ENCODE measurements around the gene PRR30. TPM values are rescaled to one million over a fixed set of nuclear protein-coding genes. Genes with fewer than 3 reads are reported as not detected.

PRR30 gene
- total RNA-seq, 2 donors from 2014 or later, result not detected

DNA sequence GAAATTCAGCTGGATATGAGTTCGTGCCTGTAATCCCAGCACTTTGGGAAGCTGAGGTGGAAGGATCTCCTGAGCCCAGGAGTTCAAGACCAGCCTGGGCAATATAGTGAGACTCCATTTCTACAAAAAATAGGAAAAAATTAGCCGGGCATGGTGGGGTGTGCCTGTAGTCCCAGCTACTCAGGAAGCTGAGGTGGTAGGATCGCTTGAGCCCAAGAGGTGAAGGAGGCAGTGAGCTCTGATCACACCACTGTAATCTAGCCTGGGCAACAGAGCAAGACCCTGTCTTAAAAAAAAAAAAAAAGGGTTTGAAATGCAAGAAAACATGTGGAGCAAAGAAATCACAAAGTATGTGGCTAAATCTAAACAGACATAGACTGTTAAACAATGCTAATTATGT lies 30.1 kb downstream of the PRR30 start:
- no peaks in the 10 kb centered on the region for H3K9me3 ChIP-seq
- no peak overlapping the region for H3K4me3 ChIP-seq
- no peak for TF ChIP-seq CTCF (IDR thresholded peaks at IDR 0.05)
- no peaks in the 10 kb centered on the region for H3K36me3 ChIP-seq
- DNase-seq (ENCODE audit: low spot score) (no peak), ATAC-seq (ENCODE audit: insufficient number of reproducible peaks, low FRiP score, low read depth) (no peak)
- H3K4me1 ChIP-seq (ENCODE audit: control insufficient read depth in 1 of 2, low read depth in 2 of 2), result no peaks in the 10 kb centered on the region
- no peaks in the 10 kb centered on the region for H3K27me3 ChIP-seq (replicated peaks; ENCODE audit: insufficient read depth)
- H3K27ac ChIP-seq, result no peak overlapping the region

GRCh38 chr2:27108221-27108620 lies 31.0 kb downstream of the PRR30 start:
- no peak for TF ChIP-seq CTCF (IDR thresholded peaks at IDR 0.05)
- H3K36me3 ChIP-seq, result no peaks in the 10 kb centered on the region
- H3K27ac ChIP-seq, result no peak overlapping the region
- no peaks in the 10 kb centered on the region for H3K4me1 ChIP-seq (ENCODE audit: control insufficient read depth in 1 of 2, low read depth in 2 of 2)
- no peaks in the 10 kb centered on the region for H3K27me3 ChIP-seq (replicated peaks; ENCODE audit: insufficient read depth)
- H3K9me3 ChIP-seq, result no peaks in the 10 kb centered on the region
- no peak overlapping the region for H3K4me3 ChIP-seq
- DNase-seq (ENCODE audit: low spot score), result no peak
- no peak for ATAC-seq (ENCODE audit: insufficient number of reproducible peaks, low FRiP score, low read depth)

DNA sequence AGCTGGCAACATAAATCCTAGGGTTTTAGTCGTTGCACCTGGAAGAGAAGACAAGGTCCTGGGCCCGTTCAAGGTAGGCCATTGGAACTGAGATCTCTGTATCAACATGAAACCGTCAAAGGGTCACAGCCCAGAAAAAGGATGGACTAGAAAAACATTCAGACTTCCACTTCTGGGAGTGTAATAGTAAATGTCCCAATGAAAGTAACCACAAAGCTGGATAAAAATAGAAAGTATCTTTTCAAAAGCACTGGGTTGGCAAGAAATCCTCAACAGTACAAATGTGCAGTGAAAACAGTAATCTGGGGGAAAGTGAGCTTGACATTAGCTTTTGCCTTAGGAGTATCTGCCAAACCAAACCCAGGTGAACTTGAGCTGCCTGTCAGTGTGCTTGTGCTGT lies 33.2 kb downstream of the PRR30 start:
- ATAC-seq (ENCODE audit: insufficient number of reproducible peaks, low FRiP score, low read depth) (no peak), DNase-seq (ENCODE audit: low spot score) (no peak)

DNA sequence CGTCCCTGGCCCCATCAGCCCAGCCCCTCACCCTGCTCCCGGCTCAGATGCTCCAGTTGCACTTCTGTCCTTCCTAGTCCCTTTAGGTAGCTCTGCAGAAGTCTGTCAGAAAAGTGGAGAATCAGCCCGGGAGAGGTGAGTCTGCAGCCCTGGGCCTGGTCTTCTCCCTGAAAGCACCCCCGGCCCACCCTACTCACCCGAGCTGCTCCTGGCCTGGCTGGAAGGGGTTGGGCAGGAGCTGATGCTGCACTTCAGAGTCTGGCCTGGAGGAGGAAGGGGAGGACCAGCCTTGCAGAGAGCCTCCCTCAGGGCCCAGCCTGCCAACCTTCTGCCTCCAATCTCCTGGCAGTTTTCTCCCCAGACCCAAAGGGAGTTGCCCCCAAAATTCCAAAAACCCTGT lies 36.9 kb downstream of the PRR30 start:
- no peak for ATAC-seq (ENCODE audit: insufficient number of reproducible peaks, low FRiP score, low read depth)
- no peak for DNase-seq (ENCODE audit: low spot score)

More for the DNA sequence above, 33.2 kb downstream of the PRR30 start:
- Histone ChIP-seq H3K9me3 (no peaks in the 10 kb centered on the region), H3K36me3 (no peaks in the 10 kb centered on the region), H3K27ac (no peak overlapping the region), H3K27me3 (replicated peaks; ENCODE audit: insufficient read depth) (no peaks in the 10 kb centered on the region), H3K4me3 (no peak overlapping the region), H3K4me1 (ENCODE audit: control insufficient read depth in 1 of 2, low read depth in 2 of 2) (no peaks in the 10 kb centered on the region)
- no peak for TF ChIP-seq CTCF (IDR thresholded peaks at IDR 0.05)

GRCh38 chr2:27100036-27100435 lies 39.2 kb downstream of the PRR30 start:
- no peak overlapping the region for H3K4me3 ChIP-seq
- no peak overlapping the region for H3K27ac ChIP-seq
- no peaks in the 10 kb centered on the region for H3K36me3 ChIP-seq
- TF ChIP-seq CTCF (IDR thresholded peaks at IDR 0.05), result no peak
- H3K9me3 ChIP-seq, result no peaks in the 10 kb centered on the region
- no peak for DNase-seq (ENCODE audit: low spot score)
- H3K4me1 ChIP-seq (ENCODE audit: control insufficient read depth in 1 of 2, low read depth in 2 of 2), result no peaks in the 10 kb centered on the region
- ATAC-seq (ENCODE audit: insufficient number of reproducible peaks, low FRiP score, low read depth), result no peak
- no peaks in the 10 kb centered on the region for H3K27me3 ChIP-seq (replicated peaks; ENCODE audit: insufficient read depth)

More for the DNA sequence above, 36.9 kb downstream of the PRR30 start:
- no peak for TF ChIP-seq CTCF (IDR thresholded peaks at IDR 0.05)
- no peaks in the 10 kb centered on the region for H3K36me3 ChIP-seq
- no peak overlapping the region for H3K4me3 ChIP-seq
- H3K27ac ChIP-seq, result no peak overlapping the region
- no peaks in the 10 kb centered on the region for H3K4me1 ChIP-seq (ENCODE audit: control insufficient read depth in 1 of 2, low read depth in 2 of 2)
- no peaks in the 10 kb centered on the region for H3K27me3 ChIP-seq (replicated peaks; ENCODE audit: insufficient read depth)
- H3K9me3 ChIP-seq, result no peaks in the 10 kb centered on the region

Measured in thoracic aorta (tissue), 2 donors.